ENCODE measurements around the gene CDK5RAP3.

Gene CDK5RAP3

GRCh38 chr17:47949197-47949759, 21.6 kb upstream of the CDK5RAP3 start:
- DNase-seq = peak; percentile 12

- no peak for DNase-seq
Observed at GRCh38 chr17:47949946-47950345, 21.0 kb upstream of the CDK5RAP3 start.

GRCh38 chr17:47950448-47950847, 20.5 kb upstream of the CDK5RAP3 start:
- DNase-seq = no peak

GRCh38 chr17:47952171-47953021, 18.5 kb upstream of the CDK5RAP3 start:
- no peak for DNase-seq

GRCh38 chr17:47953909-47954308, 17.0 kb upstream of the CDK5RAP3 start:
- DNase-seq = no peak

- DNase-seq = no peak
Observed at GRCh38 chr17:47955497-47956461, 15.1 kb upstream of the CDK5RAP3 start.

GRCh38 chr17:47956791-47957590, 13.9 kb upstream of the CDK5RAP3 start:
- no peak for DNase-seq

- DNase-seq = no peak
Observed at GRCh38 chr17:47957591-47958490, 13.1 kb upstream of the CDK5RAP3 start, which contains the start of gene PRR15L. TSS of gene PRR15L (minus strand) at chr17:47957883. CDS start at chr17:47953234, 4,649 bp downstream.

GRCh38 chr17:47959825-47960655, 10.9 kb upstream of the CDK5RAP3 start:
- no peak for DNase-seq

- no peak for DNase-seq
Observed at GRCh38 chr17:47961406-47961805, 9.5 kb upstream of the CDK5RAP3 start.

- DNase-seq = no peak
Observed at GRCh38 chr17:47962901-47963300, 8.0 kb upstream of the CDK5RAP3 start.

GRCh38 chr17:47964856-47965255, 6.1 kb upstream of the CDK5RAP3 start:
- DNase-seq = no peak

GRCh38 chr17:47966079-47966519, 4.8 kb upstream of the CDK5RAP3 start:
- DNase-seq = no peak

GRCh38 chr17:47967607-47968252, 3.2 kb upstream of the CDK5RAP3 start:
- no peak for DNase-seq

GRCh38 chr17:47968836-47969235, 2.1 kb upstream of the CDK5RAP3 start:
- no peak for DNase-seq

GRCh38 chr17:47969930-47970724, 786 bp upstream of the CDK5RAP3 start:
- no peak for DNase-seq

- no peak for DNase-seq
Observed at GRCh38 chr17:47973541-47973940, 2.6 kb downstream of the CDK5RAP3 start.

GRCh38 chr17:47975189-47975822, 4.4 kb downstream of the CDK5RAP3 start:
- no peak for DNase-seq
